Muscle of back (tissue), 13 donors: ENCODE results near the gene NAPA. TPM values are rescaled to one million over a fixed set of nuclear protein-coding genes. Genes with fewer than 3 reads are reported as not detected.

Experiments used
- DNase-seq, 3 donors: peaks; one replicate each; pipeline versions ENCODE4 v3.0.0 to v3.0.0-alpha.2; 2013
- long read RNA-seq, 9 donors: transcript quantifications; one replicate each; lab custom pipeline, GENCODE V29; 2026
- polyA plus RNA-seq, 10 donors: library from polyadenylated mRNA; unstranded; fragments of 120-200 nt; gene quantifications; one replicate each; pipeline ENCODE4 v1.2.1, GENCODE V29; 2013; ENCODE audit not compliant: insufficient read length in 10 of 10

The NAPA gene
- polyA plus RNA-seq, result 100 to 1,000 TPM in 1 of 10 donors, 10 to 100 TPM in 9; 79.3 to 104 (median 83.2) TPM
- long read RNA-seq, donor 1, transcript NAPA-201 (11 exons, 1,839 nt), result major isoform, 16 of 16 reads
- long read RNA-seq, donor 1, partial matches to known transcripts, result 0 of 16 reads
- long read RNA-seq, donor 1, other reads (novel, unspliced or antisense), result 0 of 16 reads
- long read RNA-seq, donor 2, transcript NAPA-201 (11 exons, 1,839 nt), result major isoform, 20 of 28 reads
- long read RNA-seq, donor 2, partial matches to known transcripts, result 5 of 28 reads
- long read RNA-seq, donor 2, other reads (novel, unspliced or antisense), result 0 of 28 reads
- long read RNA-seq, donor 3, result 0 reads
- long read RNA-seq, donor 4, transcript NAPA-201 (11 exons, 1,839 nt), result major isoform, 14 of 14 reads
- long read RNA-seq, donor 4, partial matches to known transcripts, result 0 of 14 reads
- long read RNA-seq, donor 4, other reads (novel, unspliced or antisense), result 0 of 14 reads
- long read RNA-seq, donor 5, transcript NAPA-201 (11 exons, 1,839 nt), result major isoform, 20 of 25 reads
- long read RNA-seq, donor 5, partial matches to known transcripts, result 0 of 25 reads
- long read RNA-seq, donor 5, other reads (novel, unspliced or antisense), result 0 of 25 reads
- long read RNA-seq, donor 6, transcript NAPA-201 (11 exons, 1,839 nt), result major isoform, 21 of 25 reads
- long read RNA-seq, donor 6, partial matches to known transcripts, result 0 of 25 reads
- long read RNA-seq, donor 6, other reads (novel, unspliced or antisense), result 0 of 25 reads
- long read RNA-seq, donor 7, transcript NAPA-201 (11 exons, 1,839 nt), result major isoform, 14 of 14 reads
- long read RNA-seq, donor 7, partial matches to known transcripts, result 0 of 14 reads
- long read RNA-seq, donor 7, other reads (novel, unspliced or antisense), result 0 of 14 reads
- long read RNA-seq, donor 8, transcript NAPA-201 (11 exons, 1,839 nt), result major isoform, 8 of 9 reads
- long read RNA-seq, donor 8, partial matches to known transcripts, result 0 of 9 reads
- long read RNA-seq, donor 8, other reads (novel, unspliced or antisense), result 0 of 9 reads
- long read RNA-seq, donor 9, partial matches to known transcripts, result 0 of 4 reads
- long read RNA-seq, donor 9, other reads (novel, unspliced or antisense), result 0 of 4 reads

DNA sequence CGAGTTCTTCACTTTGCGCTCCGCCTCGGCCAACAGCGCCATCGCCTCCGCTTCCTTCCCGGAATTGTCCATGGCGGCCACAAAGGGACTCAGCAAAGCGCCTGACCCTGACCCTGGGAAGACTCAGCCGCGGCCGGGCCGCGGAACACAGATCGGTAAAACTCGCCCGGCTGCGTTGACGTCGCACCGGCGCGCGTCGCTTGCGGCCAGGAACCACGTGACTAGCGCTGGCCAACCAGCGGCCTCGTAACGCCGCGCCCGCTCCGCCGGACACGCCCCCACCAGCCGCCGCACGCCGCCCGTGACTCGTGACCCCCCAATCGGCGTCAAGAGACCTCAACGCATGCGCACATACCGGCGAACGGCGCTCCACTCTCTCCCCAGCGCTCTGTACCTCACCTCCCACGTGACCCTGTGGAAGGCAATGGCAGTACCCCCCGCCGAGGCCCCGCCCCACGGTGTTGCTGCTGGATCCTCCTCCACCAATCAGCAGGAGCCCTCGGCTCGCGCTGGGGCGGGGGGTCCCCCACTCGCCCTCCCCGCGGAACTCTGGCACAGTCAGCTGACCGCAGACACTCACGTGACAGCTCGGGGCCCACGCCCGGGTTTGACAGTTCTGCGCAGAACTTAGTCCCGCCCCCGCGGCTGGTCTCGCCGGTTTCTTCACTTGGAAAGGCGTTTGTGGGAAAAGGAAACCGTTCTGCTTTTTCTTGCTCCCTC, at the start of gene NAPA:
Gene NAPA (minus strand): TSS at position 195 of the 720 bp plus-strand sequence. CDS start 123 bp downstream, at position 72.
- DNase-seq, result peak; percentile 100

DNA sequence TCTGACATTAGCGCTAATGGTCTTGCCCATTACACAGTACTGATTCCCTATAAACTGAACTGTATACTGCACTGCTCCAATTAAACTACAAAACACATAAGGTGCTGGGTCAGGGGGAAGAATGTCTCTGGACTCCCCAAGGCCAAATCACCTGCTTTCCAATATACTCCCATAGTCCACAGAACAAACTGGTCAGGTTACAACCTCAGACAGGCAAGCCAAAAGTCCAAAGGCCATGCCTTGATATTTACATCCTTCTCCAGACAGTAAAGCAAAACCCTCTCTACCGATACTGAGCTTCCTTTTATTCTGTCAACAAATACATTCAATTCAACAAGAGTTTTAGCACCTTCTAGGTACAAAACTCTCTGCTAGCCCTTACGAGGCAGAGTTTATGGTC, 49.2 kb upstream of the NAPA start:
- no peak for DNase-seq

DNA sequence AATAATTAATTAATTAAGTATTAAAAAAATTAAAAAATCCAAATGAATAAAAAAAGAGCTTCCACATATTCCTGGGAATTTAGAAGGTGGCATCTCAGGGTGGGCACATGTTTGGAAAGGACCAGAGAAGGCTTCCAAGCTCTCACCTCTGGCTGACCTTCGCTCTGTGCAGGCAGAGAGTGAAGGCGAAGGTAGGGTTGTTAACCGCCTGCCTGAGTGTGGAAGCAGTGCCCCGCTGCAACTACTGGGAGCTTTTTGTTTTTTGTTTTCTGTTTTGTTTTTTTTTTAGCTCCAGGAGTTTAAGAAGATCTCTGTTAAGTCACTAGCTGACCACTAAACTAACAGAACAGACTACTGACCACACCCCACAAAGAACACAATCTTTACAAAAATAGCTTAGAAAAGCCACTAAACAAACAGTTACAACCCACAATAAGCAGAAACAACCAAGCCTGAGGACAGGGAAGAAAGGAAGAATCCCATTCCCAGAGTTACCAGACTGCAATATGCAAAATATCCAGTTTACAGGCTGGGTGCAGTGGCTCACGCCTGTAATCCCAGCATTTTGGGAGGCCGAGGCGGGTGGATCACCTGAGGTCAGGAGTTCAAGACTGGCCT, 46.7 kb upstream of the NAPA start:
- DNase-seq, result no peak

- no peak for DNase-seq
Observed at GRCh38 chr19:47560999-47561398, 46.1 kb upstream of the NAPA start.

DNA sequence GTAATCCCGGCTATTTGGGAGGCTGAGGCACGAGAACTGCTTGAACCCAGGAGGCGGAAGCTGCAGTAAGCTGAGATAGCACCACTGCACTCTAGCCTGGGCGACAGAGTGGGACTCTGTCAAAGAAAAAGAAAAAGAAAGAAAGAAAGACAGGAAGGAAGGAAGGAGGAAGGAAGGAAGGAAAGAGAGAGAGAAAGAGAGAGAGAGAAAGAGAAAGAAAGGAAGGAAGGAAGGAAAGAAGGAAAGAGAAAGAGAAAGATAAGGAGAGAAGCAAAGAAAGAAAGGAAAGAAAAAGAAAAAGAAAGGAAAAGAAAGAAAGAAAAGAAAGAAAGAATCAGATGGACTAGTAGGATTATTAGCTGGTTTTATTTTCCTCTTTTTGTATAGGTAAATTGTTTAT, 35.3 kb upstream of the NAPA start:
- DNase-seq, result no peak

GRCh38 chr19:47549261-47549862, 34.5 kb upstream of the NAPA start:
- DNase-seq, result no peak

DNA sequence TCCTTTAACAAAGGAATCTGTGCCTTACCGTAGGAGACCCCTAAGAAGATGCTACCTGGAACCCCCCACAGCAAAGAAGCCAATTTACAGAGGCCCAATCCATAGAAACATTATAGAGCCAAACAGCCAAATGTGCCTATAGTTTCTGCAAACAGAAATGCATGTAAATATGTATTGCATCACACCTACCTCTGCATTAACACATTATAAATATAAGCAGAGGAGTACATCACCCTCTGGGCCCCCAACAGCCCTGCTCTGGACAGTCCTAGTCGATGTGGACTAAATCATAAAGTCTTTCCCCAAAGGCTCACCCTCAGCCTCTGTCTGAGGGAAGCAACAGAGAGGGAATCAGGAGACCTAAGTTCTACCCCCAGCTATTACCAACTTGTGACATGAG, 32.3 kb upstream of the NAPA start:
- no peak for DNase-seq

- DNase-seq, result peak in 1 of 3 donors; percentile 21
Observed at GRCh38 chr19:47545061-47545948, 30.4 kb upstream of the NAPA start.

DNA sequence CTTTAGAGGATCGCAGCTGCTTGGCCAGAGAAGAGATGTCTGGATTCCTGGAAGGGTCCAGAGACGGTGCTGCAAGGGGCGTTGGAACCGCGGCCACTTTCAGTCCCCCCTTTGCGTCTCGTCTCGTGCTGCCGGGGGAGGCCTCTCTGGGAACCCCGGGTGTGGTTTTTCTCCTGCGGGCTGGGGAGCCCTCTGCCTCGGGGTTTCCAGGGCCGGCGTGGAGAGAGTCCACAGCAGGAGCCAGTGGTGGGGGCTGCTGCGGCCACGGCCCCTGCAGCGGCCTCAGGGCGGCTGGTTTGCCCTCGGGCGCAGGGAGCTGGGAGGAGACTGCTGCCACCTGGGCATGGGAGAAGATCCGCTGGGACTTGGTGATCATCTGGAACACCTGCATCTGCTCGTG, 29.6 kb upstream of the NAPA start:
- DNase-seq, result no peak

DNA sequence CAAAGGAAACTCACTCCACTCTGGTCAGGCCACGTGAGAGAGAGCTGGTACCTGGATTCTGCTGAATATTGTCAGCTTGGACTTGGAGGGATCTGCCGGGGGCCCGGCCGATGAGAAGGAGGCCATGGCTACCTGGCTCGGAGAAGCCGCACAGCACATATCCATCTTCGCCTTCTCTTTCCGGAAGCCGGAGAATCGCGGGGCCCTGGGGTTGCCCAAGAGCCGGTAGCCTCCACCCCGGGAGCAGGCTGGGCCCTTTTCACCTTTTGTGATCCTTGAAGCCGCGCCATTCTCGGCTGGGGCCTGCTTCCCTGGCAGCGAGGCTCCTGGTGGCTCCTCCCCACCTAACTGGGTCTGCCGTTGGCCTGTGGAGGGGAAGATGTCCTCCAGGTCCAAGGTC, 29.2 kb upstream of the NAPA start:
- DNase-seq, result no peak

GRCh38 chr19:47542030-47542475, 27.2 kb upstream of the NAPA start:
- DNase-seq, result no peak

- no peak for DNase-seq
Observed at GRCh38 chr19:47541518-47541917, 26.7 kb upstream of the NAPA start.

DNA sequence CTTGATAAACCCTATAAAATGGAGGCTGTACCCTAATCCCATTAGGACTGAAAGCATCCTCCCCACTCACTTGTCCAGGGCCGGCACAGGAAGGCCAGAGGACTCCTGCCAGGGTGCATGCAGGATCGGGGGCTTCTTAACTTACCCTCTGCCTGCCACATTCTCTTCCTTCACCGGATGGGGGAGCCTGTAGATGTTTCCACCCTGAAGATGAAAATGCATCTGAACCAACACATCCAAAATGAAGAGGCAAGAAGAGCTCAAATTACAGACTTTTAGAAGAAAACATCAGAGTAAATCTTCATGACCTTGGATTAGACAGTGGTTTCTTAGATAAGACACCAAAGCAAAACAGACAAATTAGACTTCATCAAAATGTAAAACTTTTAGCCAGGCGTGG, 25.9 kb upstream of the NAPA start:
- DNase-seq, result peak in 1 of 3 donors; percentile 19

- no peak for DNase-seq
Observed at GRCh38 chr19:47539747-47540311, 25.0 kb upstream of the NAPA start.

- no peak for DNase-seq
Observed at GRCh38 chr19:47538812-47539211, 23.9 kb upstream of the NAPA start.

GRCh38 chr19:47537493-47537892, 22.6 kb upstream of the NAPA start:
- DNase-seq, result no peak

DNA sequence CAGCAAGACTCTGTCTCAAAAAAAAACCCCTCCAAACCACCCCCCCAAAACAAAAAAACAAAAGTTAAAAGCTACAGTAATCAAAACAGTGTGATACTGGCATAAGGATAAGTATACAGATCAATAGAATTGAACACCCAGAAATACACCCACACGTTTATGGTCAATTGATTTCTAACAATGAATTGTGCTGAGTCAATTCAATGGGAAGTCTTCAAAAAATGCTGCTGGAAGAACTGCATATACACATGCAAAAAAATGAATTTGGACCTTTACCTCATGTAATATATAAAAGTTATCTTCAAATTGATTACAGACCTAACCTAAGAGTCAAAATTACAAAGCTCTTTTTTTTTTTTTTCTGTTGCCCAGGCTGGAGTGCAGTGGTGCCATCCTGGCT, 19.8 kb upstream of the NAPA start:
- DNase-seq, result no peak

DNA sequence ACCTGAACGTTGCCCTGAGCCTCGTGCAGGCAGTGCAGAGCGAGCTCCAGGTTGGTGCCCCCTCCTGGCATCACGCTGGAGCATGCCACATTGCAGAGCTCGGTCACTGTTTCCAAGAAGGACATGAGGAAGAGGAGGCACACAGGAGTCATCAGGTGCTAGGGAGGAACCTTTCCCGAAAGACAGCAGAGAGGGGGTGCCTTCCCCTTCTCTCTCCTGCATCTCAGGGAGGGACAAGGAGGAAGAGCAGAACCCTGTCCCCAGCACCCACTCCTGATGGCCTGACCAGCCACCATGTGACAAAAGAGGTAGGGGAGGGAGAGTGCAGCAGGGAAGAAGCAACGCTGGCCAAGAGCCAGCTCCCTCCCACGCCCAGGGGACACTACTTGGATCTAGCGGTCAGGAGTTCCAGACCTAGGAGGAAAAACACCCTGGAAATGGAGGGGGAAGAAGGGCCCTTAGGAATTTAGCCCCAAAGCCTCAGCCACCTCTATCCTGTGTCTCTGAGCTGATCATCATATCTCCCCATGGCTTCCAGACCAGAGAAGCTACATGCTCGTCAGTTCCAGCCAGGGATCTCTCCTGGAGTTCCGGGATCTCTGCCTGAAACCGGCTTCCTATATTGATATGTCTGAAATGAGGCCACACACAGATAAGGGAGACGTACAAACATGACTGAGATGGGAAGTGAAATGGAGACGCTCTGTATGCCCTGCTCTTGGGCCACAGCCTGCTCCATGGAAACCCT, 17.0 kb upstream of the NAPA start:
- peak in 1 of 3 donors; percentile 27 for DNase-seq
